GM10266 (cell line): Measurements from ENCODE around the gene CEBPG.

ENCODE experiments used
- DNase-seq: peaks from one replicate; pipeline ENCODE4 v3.0.0; 2012; ENCODE audit errors: extremely low spot score
- CTCF ChIP-seq: IDR thresholded peaks from 2 replicates; pipeline ENCODE4 v1.5.1; 2012; ENCODE audit warnings: mild to moderate bottlenecking, low read depth; ENCODE audit not compliant: control insufficient read depth, insufficient read depth; ENCODE audit errors: missing control alignments

CEBPG gene

GRCh38 chr19:33377586-33378475 is 4.3 kb downstream of the CEBPG start:
- DNase-seq = no peak
- TF ChIP-seq CTCF = no peak

- DNase-seq = no peak
Measured at GRCh38 chr19:33379151-33379829, 5.8 kb downstream of the CEBPG start.

GRCh38 chr19:33381101-33381500 is 7.6 kb downstream of the CEBPG start:
- no peak for DNase-seq
- TF ChIP-seq CTCF = no peak

More at GRCh38 chr19:33379151-33379829, 5.8 kb downstream of the CEBPG start:
- no peak for TF ChIP-seq CTCF

- TF ChIP-seq CTCF = no peak
- DNase-seq = no peak
Measured at GRCh38 chr19:33382006-33382405, 8.5 kb downstream of the CEBPG start.

- TF ChIP-seq CTCF = no peak
- no peak for DNase-seq
Measured at GRCh38 chr19:33382982-33383381, 9.5 kb downstream of the CEBPG start.

GRCh38 chr19:33383720-33384292 is 10.3 kb downstream of the CEBPG start:
- no peak for DNase-seq
- no peak for TF ChIP-seq CTCF
